NCI-H2227 (cell line): ENCODE results near the gene POU2F3.
"Not testable (repeated sequence)": the region's sequence is repeated elsewhere in the genome, so short reads cannot be mapped to it uniquely, and the experiment has no call there.

Experiments
- DNase-seq: peaks from one replicate; lab custom pipeline; 2025; ENCODE audit not compliant: unreplicated experiment; lab: John Stamatoyannopoulos, UW

The POU2F3 gene

GRCh38 chr11:120249279-120250262, 9.6 kb downstream of the POU2F3 start:
- no peak for DNase-seq

GRCh38 chr11:120253377-120253776, 13.4 kb downstream of the POU2F3 start:
- not testable (repeated sequence) for DNase-seq

- DNase-seq: peak; percentile 29
Measured at GRCh38 chr11:120254788-120255518, 15.0 kb downstream of the POU2F3 start.

- no peak for DNase-seq
Measured at GRCh38 chr11:120255519-120255866, 15.6 kb downstream of the POU2F3 start.

- DNase-seq: no peak
Measured at GRCh38 chr11:120256178-120256577, 16.2 kb downstream of the POU2F3 start.

GRCh38 chr11:120256779-120257178, 16.8 kb downstream of the POU2F3 start:
- DNase-seq: no peak

- no peak for DNase-seq
Measured at GRCh38 chr11:120257346-120257745, 17.4 kb downstream of the POU2F3 start.

- DNase-seq: no peak
Measured at GRCh38 chr11:120258661-120259060, 18.7 kb downstream of the POU2F3 start.

GRCh38 chr11:120259241-120259640, 19.3 kb downstream of the POU2F3 start:
- no peak for DNase-seq

- DNase-seq: no peak
Measured at GRCh38 chr11:120259988-120260565, 20.1 kb downstream of the POU2F3 start.

GRCh38 chr11:120260616-120261015, 20.7 kb downstream of the POU2F3 start:
- no peak for DNase-seq

- no peak for DNase-seq
Measured at GRCh38 chr11:120261321-120261720, 21.4 kb downstream of the POU2F3 start.

- DNase-seq: no peak
Measured at GRCh38 chr11:120261931-120262330, 22.0 kb downstream of the POU2F3 start.

- DNase-seq: no peak
Measured at GRCh38 chr11:120267319-120267718, 27.4 kb downstream of the POU2F3 start.

- no peak for DNase-seq
Measured at GRCh38 chr11:120268686-120269085, 28.7 kb downstream of the POU2F3 start.

GRCh38 chr11:120270386-120270785, 30.4 kb downstream of the POU2F3 start:
- DNase-seq: no peak

GRCh38 chr11:120271672-120272071, 31.7 kb downstream of the POU2F3 start:
- no peak for DNase-seq

GRCh38 chr11:120272303-120272702, 32.4 kb downstream of the POU2F3 start:
- DNase-seq: no peak

GRCh38 chr11:120273432-120273831, 33.5 kb downstream of the POU2F3 start:
- DNase-seq: no peak

- not testable (repeated sequence) for DNase-seq
Measured at GRCh38 chr11:120273956-120274355, 34.0 kb downstream of the POU2F3 start.

- DNase-seq: peak; percentile 27
Measured at GRCh38 chr11:120279502-120279901, 39.6 kb downstream of the POU2F3 start.

GRCh38 chr11:120280600-120281051, 40.7 kb downstream of the POU2F3 start:
- no peak for DNase-seq
